ENCODE results near the gene CTTNBP2. TPM values are rescaled to one million over a fixed set of nuclear protein-coding genes. Genes with fewer than 3 reads are reported as not detected.

Gene CTTNBP2
- total RNA-seq, 1 experiment from 2014 or later = 17.6 TPM

GRCh38 chr7:117844678-117845077 lies 28.6 kb downstream of the CTTNBP2 start:
- Histone ChIP-seq H3K4me1 (ENCODE audit: insufficient read depth, low read length) (no peaks in the 10 kb centered on the region), H3K4me2 (ENCODE audit: insufficient read depth, insufficient read length, low read length) (no peak overlapping the region), H3K79me1 (ENCODE audit: insufficient read depth, low read depth, low read length, poor library complexity, severe bottlenecking) (peaks cover 3% of the 10 kb centered on the region), H3K9ac (ENCODE audit: extremely low read depth, insufficient read length, low read length) (no peak overlapping the region), H3K9me3 (ENCODE audit: control insufficient read depth, low read depth, low read length) (no peaks in the 10 kb centered on the region), H4K91ac (ENCODE audit: insufficient read length, low read depth, low read length) (no peak overlapping the region), H3T11ph (ENCODE audit: low read length) (no peak overlapping the region), H3K18ac (ENCODE audit: insufficient read length, low read depth, low read length) (no peak overlapping the region), H4K20me1 (ENCODE audit: control insufficient read depth, insufficient read depth, insufficient read length) (no peaks in the 10 kb centered on the region), H2BK15ac (ENCODE audit: low read depth, low read length) (no peak overlapping the region), H2BK20ac (ENCODE audit: low read depth, low read length, poor library complexity, severe bottlenecking) (no peak overlapping the region), H3K79me2 (ENCODE audit: insufficient read depth, low read length) (no peaks in the 10 kb centered on the region; the same call in 1 of the 2 replicates), H2AFZ (ENCODE audit: low read length) (no peak overlapping the region), H2BK120ac (ENCODE audit: low read depth, low read length, poor library complexity, severe bottlenecking) (no peak overlapping the region), H3K27me3 (ENCODE audit: insufficient read depth, low read length) (no peaks in the 10 kb centered on the region), H4K5ac (ENCODE audit: insufficient read length, low read depth, low read length) (no peak overlapping the region), H3K23ac (ENCODE audit: insufficient read length, low read depth, low read length) (no peak overlapping the region), H4K8ac (replicated peaks; ENCODE audit: insufficient read length, low read depth, low read length) (no peak overlapping the region), H2BK12ac (ENCODE audit: insufficient read length, low read depth, low read length) (no peak overlapping the region), H3K14ac (ENCODE audit: insufficient read depth, low read length) (no peak overlapping the region), H2AK5ac (ENCODE audit: insufficient read length, low read length) (no peak overlapping the region), H3K23me2 (ENCODE audit: insufficient read length, low read depth, low read length, poor library complexity, severe bottlenecking) (no peaks in the 10 kb centered on the region), H3K4ac (ENCODE audit: low read depth, low read length) (no peak overlapping the region), H3K56ac (ENCODE audit: insufficient read length, low read depth, low read length) (no peak overlapping the region), H3K27ac (ENCODE audit: insufficient read length, low read depth, low read length) (no peak overlapping the region), H2BK5ac (ENCODE audit: insufficient read length, low read length) (no peak overlapping the region)
- DNase-seq = no peak
- H3K27me3 Mint-ChIP-seq (ENCODE audit: low read depth) = no peaks in the 10 kb centered on the region
- no peak overlapping the region for H3K4me3 Mint-ChIP-seq
- peak overlapping the region in 1 of 3 experiments; percentile 9; a peak in 1 of 7 replicates for H3K27ac Mint-ChIP-seq
- peaks cover 24 to 43% (median 31%) of the 10 kb centered on the region in 3 experiments for H3K36me3 Mint-ChIP-seq (ENCODE audit: insufficient read depth in 1 of 3, low read depth in 3 of 3)
- WGBS (ENCODE audit: extremely low coverage, insufficient read length, low lambda C conversion rate) = no CpG with 5 or more reads among the region's 2 CpGs
- H3K9me3 Mint-ChIP-seq = peaks cover 4 to 7% of the 10 kb centered on the region in 2 experiments; a peak in 4 of 5 replicates
- H3K4me1 Mint-ChIP-seq = peaks cover 4 to 7% of the 10 kb centered on the region in 2 experiments
- TF ChIP-seq CTCF (conservative IDR thresholded peaks at IDR 0.05) = no peak
